WI38 (cell line): ENCODE results near the gene BANP.
"Not testable (repeated sequence)": the region's sequence is repeated elsewhere in the genome, so short reads cannot be mapped to it uniquely, and the experiment has no call there.

Source experiments
- H3K4me3 ChIP-seq: 2 replicates; pipeline ENCODE4 v1.5.1; 2011; ENCODE audit warnings: low read depth, mild to moderate bottlenecking, control low read depth, low read length
- TF ChIP-seq, protein P1 (sequence below): IDR thresholded peaks from 2 replicates; pipeline ENCODE4 v1.5.1; 2012; ENCODE audit warnings: low read depth, mild to moderate bottlenecking, control low read depth, low read length

Gene BANP

GRCh38 chr16:87986361-87986849 lies 35.2 kb downstream of the BANP start:
- H3K4me3 ChIP-seq, result not testable (repeated sequence)
- TF ChIP-seq, protein P1, sequence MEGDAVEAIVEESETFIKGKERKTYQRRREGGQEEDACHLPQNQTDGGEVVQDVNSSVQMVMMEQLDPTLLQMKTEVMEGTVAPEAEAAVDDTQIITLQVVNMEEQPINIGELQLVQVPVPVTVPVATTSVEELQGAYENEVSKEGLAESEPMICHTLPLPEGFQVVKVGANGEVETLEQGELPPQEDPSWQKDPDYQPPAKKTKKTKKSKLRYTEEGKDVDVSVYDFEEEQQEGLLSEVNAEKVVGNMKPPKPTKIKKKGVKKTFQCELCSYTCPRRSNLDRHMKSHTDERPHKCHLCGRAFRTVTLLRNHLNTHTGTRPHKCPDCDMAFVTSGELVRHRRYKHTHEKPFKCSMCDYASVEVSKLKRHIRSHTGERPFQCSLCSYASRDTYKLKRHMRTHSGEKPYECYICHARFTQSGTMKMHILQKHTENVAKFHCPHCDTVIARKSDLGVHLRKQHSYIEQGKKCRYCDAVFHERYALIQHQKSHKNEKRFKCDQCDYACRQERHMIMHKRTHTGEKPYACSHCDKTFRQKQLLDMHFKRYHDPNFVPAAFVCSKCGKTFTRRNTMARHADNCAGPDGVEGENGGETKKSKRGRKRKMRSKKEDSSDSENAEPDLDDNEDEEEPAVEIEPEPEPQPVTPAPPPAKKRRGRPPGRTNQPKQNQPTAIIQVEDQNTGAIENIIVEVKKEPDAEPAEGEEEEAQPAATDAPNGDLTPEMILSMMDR, result peak; percentile 9; the same call in 1 of the 2 replicates

- H3K4me3 ChIP-seq, result not testable (repeated sequence)
Observed at GRCh38 chr16:87988596-87988995, 37.4 kb downstream of the BANP start.

DNA sequence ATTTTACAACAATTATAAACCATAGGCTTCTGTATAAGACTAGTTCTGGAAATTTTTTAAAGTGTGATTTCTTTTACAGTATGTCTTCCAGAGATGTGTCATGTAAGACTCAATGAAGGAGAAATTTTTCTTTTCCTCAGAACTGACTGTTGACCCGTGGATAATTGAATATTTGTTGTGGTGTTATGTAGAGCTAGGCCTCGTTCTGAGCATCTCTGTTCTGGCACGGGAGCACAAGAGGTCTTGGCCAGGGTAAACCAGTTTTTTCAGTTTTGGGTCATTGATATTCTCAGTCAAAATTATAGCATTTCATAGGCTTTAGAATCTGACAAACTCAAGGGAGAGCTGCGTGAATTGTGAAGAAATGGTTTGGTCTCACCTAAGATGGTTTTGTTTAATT lies 39.0 kb downstream of the BANP start:
- H3K4me3 ChIP-seq, result not testable (repeated sequence)

- not testable (repeated sequence) for H3K4me3 ChIP-seq
Observed at GRCh38 chr16:87992142-87992541, 40.9 kb downstream of the BANP start.

DNA sequence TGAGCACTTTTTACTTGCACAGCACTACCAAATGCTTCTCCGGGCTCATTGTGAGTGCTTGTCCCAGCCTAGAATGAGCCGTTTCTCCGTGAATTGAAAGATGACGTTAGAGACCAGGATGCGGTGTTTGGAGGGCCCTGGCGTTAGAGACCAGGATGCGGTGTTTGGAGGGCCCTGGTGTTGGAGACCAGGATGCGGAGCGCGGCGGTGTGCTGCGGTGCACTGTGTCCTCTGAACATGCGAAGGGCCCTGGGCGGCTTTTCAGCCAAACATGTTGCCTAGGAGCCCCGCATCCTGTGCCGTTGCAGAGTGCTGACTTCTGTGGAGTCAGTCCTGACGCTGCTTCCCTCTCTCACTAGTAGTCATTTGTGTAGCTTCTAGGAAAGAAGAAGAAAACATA lies 42.7 kb downstream of the BANP start:
- TF ChIP-seq, protein P1, result no peak

GRCh38 chr16:87995644-87996043 lies 44.4 kb downstream of the BANP start:
- no peak overlapping the region for H3K4me3 ChIP-seq
- TF ChIP-seq, protein P1, result no peak

More for the DNA sequence above, 42.7 kb downstream of the BANP start:
- H3K4me3 ChIP-seq, result no peak overlapping the region

DNA sequence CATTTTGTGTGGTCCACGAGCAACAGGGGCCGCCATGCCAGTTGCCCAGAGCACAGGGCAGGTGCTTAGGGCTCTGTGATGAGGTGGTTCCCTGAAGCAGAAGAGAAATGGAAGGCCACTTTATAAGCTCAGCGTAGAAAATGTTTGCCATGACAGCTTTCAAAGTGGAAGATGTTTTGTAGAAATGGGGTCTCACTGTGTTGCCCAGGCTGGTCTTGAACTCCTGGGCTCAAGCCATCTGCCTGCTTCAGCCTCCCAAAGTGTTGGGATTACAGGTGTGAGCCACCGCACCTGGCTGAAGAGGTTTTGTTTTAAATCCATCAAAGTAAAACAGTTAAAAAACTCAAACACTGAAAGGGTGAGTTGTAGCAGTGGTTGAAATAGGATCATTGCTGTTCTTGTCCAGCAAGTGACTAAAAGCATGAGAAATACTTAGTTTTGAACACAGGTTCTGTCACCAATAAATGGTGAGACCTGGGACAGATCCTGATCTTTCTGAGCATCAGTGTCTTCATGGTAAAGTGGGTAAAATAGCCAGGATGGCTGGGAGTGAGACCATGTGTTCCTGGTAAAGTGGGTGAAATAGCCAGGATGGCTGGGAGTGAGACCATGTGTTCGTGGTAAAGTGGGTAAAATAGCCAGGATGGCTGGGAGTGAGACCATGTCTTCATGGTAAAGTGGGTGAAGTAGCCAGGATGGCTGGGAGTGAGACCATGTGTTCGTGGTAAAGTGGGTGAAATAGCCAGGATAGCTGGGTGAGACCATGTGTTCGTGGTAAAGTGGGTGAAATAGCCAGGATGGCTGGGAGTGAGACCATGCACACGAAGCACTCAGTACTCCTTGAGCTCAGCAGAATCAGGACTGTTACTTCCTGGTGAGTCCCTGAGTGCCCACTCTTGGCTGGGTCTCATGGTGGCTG lies 46.0 kb downstream of the BANP start:
- H3K4me3 ChIP-seq, result no peak overlapping the region
- TF ChIP-seq, protein P1, result no peak

DNA sequence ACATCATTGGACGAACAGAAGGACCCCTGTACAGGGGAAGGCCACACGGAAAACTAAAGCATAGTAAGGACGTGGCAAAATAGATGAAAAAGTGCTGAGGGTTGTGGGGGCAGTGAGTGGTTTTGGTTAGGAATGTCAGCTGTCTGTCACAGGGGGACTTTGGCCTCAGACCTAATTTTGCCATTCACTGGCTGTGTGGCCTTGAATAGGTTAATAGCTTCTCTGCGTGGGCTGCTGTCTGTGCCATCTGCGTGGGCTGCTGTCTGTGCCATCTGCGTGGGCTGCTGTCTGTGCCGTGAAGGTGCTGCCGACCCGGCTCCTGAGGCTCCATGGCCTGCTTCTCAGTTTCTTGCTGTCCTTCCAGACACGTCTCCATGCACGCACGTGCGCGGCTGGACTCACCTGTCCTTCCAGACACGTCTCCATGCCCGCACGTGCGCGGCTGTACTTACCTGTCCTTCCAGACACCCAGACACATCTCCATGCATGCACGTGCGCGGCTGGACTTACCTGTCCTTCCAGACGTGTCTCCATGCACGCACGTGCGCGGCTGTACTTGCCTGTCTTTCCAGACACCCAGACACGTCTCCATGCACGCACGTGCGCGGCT lies 47.1 kb downstream of the BANP start:
- not testable (repeated sequence) for H3K4me3 ChIP-seq

DNA sequence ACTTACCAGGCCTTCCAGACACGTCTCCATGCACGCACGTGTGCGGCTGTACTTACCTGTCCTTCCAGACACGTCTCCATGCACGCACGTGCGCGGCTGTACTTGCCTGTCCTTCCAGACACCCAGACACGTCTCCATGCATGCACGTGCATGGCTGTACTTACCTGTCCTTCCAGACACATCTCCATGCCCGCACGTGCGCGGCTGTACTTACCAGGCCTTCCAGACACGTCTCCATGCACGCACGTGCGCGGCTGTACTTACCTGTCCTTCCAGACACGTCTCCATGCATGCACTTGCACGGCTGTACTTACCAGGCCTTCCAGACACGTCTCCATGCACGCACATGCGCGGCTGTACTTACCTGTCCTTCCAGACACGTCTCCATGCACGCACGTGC lies 47.8 kb downstream of the BANP start:
- H3K4me3 ChIP-seq, result not testable (repeated sequence)

DNA sequence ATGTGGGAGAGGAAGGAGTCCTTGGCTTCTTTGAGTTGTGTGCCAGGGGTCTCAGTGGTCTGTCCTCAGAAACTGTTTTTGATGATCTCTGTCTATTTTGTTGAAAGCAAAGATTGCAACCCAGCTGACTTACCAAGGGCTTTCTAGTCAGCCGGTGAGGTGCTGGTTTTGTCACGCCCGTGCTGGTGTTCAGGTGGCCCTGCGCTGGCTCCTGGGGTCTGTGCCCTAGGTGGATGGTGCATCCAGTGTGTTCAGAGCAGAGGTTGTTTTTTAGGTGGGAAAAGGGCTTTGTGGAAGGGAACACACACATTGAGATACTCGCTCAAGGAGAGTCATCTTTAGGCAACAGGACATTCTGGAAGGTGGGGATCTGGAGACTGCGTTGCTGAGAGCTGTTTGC lies 51.0 kb downstream of the BANP start:
- H3K4me3 ChIP-seq, result no peak overlapping the region
- TF ChIP-seq, protein P1, result no peak
